ENCODE data around the gene TNFRSF12A. TPM values are rescaled to one million over a fixed set of nuclear protein-coding genes. Genes with fewer than 3 reads are reported as not detected.

TNFRSF12A gene
- polyA plus RNA-seq, 3 donors: 8.9 to 12.9 (median 11.9) TPM

- DNase-seq (ENCODE audit: low read depth in 3 of 3, low spot score in 2 of 3): no peak
Measured at GRCh38 chr16:3025032-3026002, 5.1 kb downstream of the TNFRSF12A start.

DNA sequence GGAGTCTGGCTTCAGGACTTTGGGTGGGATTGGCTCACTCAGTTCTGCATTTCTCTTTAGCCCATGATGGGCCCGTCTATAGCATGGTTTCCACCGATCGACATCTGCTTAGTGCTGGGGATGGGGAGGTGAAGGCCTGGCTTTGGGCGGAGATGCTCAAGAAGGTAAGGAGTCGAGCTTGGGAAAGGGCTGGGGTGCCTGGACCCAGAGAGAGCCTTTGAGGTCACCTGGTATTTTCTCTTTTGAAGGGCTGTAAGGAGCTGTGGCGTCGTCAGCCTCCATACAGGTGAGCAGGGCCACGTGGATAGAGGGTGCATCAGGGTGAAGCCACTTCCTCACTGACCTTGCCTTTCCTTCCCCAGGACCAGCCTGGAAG is 5.8 kb downstream of the TNFRSF12A start:
- no peak for DNase-seq (ENCODE audit: low read depth in 3 of 3, low spot score in 2 of 3)

DNA sequence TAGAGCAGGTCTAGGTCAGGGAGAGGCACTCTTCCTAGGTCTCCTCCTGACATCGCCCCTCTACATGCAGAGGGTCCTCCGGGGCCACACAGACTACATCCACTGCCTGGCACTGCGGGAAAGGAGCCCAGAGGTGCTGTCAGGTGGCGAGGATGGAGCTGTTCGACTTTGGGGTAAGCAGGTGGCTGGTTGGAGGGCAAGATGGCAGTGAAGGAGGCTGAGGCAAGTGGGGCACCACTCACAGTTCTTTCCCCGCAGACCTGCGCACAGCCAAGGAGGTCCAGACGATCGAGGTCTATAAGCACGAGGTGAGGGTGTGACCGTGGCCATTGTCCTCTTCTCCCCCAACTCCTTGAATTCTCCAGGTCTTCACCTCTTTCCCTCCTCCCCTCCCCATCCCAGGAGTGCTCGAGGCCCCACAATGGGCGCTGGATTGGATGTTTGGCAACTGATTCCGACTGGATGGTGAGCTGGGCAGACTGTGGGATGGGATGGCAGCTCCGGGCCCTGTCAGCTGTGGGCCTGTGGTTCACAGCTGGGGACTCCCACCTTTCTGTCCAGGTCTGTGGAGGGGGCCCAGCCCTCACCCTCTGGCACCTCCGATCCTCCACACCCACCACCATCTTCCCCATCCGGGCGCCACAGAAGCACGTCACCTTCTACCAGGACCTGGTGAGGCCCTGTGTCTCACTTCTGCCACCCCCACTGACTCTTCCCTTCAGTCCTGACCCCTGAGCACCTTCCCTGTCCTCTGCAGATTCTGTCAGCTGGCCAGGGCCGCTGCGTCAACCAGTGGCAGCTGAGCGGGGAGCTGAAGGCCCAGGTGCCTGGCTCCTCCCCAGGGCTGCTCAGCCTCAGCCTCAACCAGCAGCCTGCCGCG is 6.7 kb downstream of the TNFRSF12A start:
- no peak for DNase-seq (ENCODE audit: low read depth in 3 of 3, low spot score in 2 of 3)

GRCh38 chr16:3027489-3027795 is 7.3 kb downstream of the TNFRSF12A start:
- DNase-seq (ENCODE audit: low read depth in 3 of 3, low spot score in 2 of 3): no peak

DNA sequence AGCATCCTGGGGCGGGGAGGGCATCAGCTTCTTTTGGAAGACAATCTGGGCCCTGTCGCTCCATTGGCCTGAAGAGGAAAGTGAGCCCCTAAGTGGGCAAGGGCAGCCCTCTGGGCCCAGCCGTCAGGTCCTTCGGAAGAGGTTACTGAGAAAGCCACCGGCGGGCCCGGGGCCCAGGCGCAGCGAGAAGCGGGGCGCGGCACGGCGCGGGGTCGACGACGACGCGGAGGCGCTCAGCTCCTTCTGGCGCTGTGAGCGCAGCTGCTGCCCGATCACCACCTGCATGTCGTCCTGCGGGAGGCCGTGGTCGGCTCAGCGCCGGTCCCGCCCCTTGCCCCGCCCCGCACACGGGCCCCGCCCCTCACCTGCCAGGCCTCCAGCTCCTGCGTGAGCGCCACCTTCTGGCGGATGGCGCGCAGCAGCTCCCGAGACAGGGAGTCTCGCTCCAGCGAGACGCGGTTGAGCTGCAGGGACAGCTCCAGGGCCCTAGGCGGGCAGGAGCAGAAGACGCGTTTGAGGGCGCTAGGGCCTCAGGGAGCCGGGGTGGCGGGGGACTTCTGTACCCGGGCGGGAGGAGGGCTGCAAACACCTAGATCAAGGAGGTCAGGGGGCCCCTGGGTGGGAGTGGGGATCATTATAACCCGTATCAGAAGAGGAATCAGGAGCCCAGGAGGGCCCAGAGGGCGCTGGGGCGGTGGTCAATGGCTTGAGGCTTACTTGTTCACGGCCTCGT is 8.0 kb downstream of the TNFRSF12A start:
- DNase-seq (ENCODE audit: low read depth in 3 of 3, low spot score in 2 of 3): no peak

DNA sequence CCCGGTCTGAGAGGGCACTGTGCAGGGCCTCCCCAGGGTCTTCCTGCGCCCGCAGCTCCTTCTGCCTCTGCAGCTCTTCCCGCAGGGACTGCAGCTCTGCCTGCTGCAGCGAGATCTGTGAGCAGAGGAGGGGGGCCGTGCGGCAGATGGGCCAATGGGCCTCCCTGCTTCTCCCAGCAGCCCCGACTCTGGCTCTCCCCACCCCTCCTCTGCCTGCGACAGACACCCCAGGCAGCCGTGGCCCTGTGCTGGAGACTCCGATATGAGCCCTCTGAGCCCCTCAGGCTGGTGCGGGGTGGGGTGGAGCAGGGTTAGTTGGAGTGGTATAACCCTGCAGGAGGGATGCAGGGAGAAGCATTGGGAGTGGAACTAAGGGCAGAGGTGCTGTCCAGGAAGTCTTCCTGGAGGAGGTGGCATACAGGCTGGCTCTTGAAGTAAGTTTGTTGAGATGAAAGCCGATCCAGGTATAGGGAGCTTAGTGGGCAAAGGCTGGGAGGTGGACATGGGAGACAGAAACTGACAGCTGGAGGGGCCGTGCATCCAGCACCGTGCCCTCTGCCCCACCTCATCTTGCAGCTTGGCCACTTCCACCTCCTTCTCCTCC is 8.7 kb downstream of the TNFRSF12A start:
- DNase-seq (ENCODE audit: low read depth in 3 of 3, low spot score in 2 of 3): no peak

GRCh38 chr16:3029491-3030221 is 9.5 kb downstream of the TNFRSF12A start:
- DNase-seq (ENCODE audit: low read depth in 3 of 3, low spot score in 2 of 3): no peak

GRCh38 chr16:3030222-3031212 is 10.3 kb downstream of the TNFRSF12A start:
- no peak for DNase-seq (ENCODE audit: low read depth in 3 of 3, low spot score in 2 of 3)

DNA sequence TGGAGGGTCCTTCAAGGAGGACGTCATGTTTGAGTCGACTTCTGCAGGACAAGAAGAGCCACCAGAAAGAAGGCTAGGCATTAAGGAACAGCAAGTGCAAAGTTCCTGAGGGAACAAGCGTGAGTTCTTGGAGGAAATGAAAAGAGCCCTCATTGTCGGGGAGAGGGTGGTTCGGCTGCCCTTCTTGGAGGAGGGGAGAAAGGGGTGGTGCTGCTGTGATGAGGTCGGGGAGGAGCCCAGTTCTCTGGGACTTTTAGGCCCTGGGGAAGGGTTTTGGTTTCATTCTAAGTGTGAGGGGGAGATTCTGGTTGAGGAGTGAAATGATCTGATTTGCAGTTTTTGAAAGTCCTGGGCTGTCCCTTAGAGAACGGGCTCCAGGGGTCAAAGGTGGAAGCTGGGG is 12.5 kb downstream of the TNFRSF12A start:
- no peak for DNase-seq (ENCODE audit: low read depth in 3 of 3, low spot score in 2 of 3)

DNA sequence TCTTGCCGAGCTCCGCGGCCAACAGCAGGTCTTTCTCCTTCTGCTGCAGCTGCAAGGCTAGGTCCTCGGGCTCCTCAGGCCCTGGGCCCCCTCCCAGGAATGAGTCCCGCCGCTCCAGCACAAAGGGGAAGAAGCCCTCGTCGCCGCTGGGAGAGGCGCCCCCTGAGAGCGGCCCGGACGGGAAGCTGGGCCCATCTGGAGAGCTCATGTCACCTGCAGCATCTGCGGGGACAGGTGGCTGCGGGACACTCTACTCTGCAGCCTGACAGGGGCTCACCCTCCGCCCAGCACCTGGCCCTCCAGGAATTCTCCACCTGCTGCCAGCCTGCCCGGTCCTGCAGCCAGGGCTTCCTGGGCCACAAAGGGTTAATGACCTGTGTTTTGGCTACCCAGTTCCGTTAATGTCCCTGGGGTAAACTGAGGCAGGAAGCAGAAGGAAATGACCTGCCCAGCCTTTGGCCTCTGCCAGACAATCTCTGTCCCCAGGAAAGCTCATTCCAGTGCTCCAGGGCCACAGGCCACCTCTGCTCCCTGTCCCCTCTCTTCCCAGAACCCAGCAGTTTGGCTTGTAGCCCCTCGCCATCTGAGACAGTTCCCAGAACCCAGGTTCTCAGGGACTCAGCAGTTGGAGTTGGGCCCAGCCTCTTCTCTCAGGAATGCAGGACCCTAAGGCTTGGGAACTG is 15.3 kb downstream of the TNFRSF12A start:
- DNase-seq (ENCODE audit: low read depth in 3 of 3, low spot score in 2 of 3): no peak

DNA sequence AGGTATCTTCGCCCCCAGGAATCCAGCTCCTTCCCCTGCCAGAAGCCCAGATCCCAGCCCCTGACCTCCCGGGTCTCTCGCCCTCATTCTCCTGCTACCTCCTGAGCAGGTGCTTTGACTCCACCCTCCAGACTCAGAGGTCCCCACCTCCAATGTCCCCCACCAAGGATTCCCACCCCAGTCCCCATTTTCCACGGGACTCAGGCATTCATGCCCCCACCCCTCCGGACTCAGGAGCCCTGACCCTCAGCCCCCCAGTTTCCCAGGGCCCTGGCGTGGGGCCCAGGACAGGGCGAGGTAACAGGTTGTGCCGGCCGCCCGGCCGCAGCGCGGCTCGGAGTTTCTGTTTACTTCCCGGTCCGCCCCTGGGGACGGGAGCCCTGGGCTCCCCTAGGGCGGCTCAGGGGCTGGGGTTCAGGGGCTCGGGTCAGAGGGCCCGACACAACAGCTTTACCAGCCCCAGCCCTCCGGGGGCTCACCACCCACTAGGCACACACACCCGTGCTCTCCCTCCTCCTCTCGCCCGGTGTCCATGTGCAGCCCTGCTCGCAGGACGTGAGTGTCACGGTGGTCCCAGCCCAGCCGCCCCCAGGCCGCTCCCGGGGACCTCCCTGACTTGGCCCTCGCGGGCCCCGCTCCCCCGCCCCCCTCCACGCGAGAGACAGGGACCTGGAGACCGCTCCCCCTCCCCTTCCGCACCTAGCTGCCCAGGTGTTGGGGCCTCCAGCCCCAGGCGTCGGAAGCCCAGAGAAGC is 16.0 kb downstream of the TNFRSF12A start:
- no peak for DNase-seq (ENCODE audit: low read depth in 3 of 3, low spot score in 2 of 3)

GRCh38 chr16:3036726-3037315 is 16.7 kb downstream of the TNFRSF12A start, which contains the start of gene BICDL2:
BICDL2 (minus strand) TSS chr16:3036944; CDS start chr16:3035496, 1,448 bp downstream.
- no peak for DNase-seq (ENCODE audit: low read depth in 3 of 3, low spot score in 2 of 3)

GRCh38 chr16:3038256-3038655 is 18.1 kb downstream of the TNFRSF12A start:
- no peak for DNase-seq (ENCODE audit: low read depth in 3 of 3, low spot score in 2 of 3)

- DNase-seq (ENCODE audit: low read depth in 3 of 3, low spot score in 2 of 3): no peak
Measured at GRCh38 chr16:3038896-3039295, 18.7 kb downstream of the TNFRSF12A start.

DNA sequence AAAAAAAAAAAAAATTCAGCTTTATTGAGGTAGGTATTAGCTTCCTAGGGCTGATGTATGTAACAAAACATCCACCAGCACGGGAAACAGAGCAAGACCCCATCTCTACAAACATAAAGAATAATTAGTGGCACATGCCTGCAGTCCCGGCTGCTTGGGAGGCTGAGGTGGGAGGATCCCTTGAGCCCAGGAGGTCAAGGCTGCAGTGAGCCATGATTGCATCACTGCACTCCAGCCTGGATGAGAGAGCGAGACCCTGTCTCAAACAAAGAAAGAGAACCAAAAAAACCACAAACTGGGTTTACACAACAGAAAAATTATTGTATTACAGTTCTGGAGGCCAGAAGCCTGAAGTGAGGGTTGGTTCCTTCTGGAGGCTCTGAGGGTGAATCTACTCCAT is 22.2 kb downstream of the TNFRSF12A start:
- DNase-seq (ENCODE audit: low read depth in 3 of 3, low spot score in 2 of 3): no peak

- no peak for DNase-seq (ENCODE audit: low read depth in 3 of 3, low spot score in 2 of 3)
Measured at GRCh38 chr16:3044708-3045107, 24.5 kb downstream of the TNFRSF12A start.
